Stimulated activated CD8-positive, alpha-beta memory T cell treated with anti-CD3 and anti-CD28 coated beads, Interleukin-15, amount 100 ng/mL, for 48 hours (primary cell): ENCODE measurements around the gene ANGPT4.
"Not testable (repeated sequence)": the region's sequence is repeated elsewhere in the genome, so short reads cannot be mapped to it uniquely, and the experiment has no call there.

ENCODE experiments used
- DNase-seq, 2 donors: peaks; one replicate each; pipeline ENCODE4 v3.0.0-alpha.2; 2020; ENCODE audit warnings: low read depth in 2 of 2

Gene ANGPT4

GRCh38 chr20:873875-874607 is 42.1 kb downstream of the ANGPT4 start:
- no peak for DNase-seq

- no peak for DNase-seq
Observed at GRCh38 chr20:872855-873520, 43.1 kb downstream of the ANGPT4 start.

- no peak for DNase-seq
Observed at GRCh38 chr20:871948-872347, 44.2 kb downstream of the ANGPT4 start.

- no peak for DNase-seq
Observed at GRCh38 chr20:871436-871835, 44.7 kb downstream of the ANGPT4 start.

GRCh38 chr20:870758-871157 is 45.4 kb downstream of the ANGPT4 start:
- no peak for DNase-seq

GRCh38 chr20:869606-870005 is 46.5 kb downstream of the ANGPT4 start:
- DNase-seq = no peak

GRCh38 chr20:868279-868678 is 47.9 kb downstream of the ANGPT4 start:
- no peak for DNase-seq

GRCh38 chr20:865440-865839 is 50.7 kb downstream of the ANGPT4 start:
- DNase-seq = no peak

GRCh38 chr20:860891-861290 is 55.2 kb downstream of the ANGPT4 start:
- DNase-seq = no peak

GRCh38 chr20:859751-860231 is 56.3 kb downstream of the ANGPT4 start:
- no peak for DNase-seq

GRCh38 chr20:858011-858410 is 58.1 kb downstream of the ANGPT4 start:
- DNase-seq = no peak

GRCh38 chr20:856361-856775 is 59.8 kb downstream of the ANGPT4 start:
- peak; percentile 41 to 42 for DNase-seq

- DNase-seq = no peak
Observed at GRCh38 chr20:855466-856360, 60.4 kb downstream of the ANGPT4 start.

GRCh38 chr20:854601-855000 is 61.5 kb downstream of the ANGPT4 start:
- no peak for DNase-seq

GRCh38 chr20:853406-853996 is 62.6 kb downstream of the ANGPT4 start:
- DNase-seq = no peak

- not testable (repeated sequence) for DNase-seq
Observed at GRCh38 chr20:848731-849130, 67.4 kb downstream of the ANGPT4 start.

- DNase-seq = no peak
Observed at GRCh38 chr20:848193-848592, 67.9 kb downstream of the ANGPT4 start.

GRCh38 chr20:846894-847278 is 69.2 kb downstream of the ANGPT4 start:
- peak in 1 of 2 donors; percentile 40 for DNase-seq

GRCh38 chr20:845941-846893 is 69.9 kb downstream of the ANGPT4 start:
- DNase-seq = no peak

- no peak for DNase-seq
Observed at GRCh38 chr20:845226-845868, 70.8 kb downstream of the ANGPT4 start.
